DMS79 (cell line): ENCODE data around the gene RAB4A.

ENCODE experiments used
- DNase-seq: peaks from one replicate; lab custom pipeline; 2025; lab: John Stamatoyannopoulos, UW

Gene RAB4A, protein sequence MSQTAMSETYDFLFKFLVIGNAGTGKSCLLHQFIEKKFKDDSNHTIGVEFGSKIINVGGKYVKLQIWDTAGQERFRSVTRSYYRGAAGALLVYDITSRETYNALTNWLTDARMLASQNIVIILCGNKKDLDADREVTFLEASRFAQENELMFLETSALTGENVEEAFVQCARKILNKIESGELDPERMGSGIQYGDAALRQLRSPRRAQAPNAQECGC

DNA sequence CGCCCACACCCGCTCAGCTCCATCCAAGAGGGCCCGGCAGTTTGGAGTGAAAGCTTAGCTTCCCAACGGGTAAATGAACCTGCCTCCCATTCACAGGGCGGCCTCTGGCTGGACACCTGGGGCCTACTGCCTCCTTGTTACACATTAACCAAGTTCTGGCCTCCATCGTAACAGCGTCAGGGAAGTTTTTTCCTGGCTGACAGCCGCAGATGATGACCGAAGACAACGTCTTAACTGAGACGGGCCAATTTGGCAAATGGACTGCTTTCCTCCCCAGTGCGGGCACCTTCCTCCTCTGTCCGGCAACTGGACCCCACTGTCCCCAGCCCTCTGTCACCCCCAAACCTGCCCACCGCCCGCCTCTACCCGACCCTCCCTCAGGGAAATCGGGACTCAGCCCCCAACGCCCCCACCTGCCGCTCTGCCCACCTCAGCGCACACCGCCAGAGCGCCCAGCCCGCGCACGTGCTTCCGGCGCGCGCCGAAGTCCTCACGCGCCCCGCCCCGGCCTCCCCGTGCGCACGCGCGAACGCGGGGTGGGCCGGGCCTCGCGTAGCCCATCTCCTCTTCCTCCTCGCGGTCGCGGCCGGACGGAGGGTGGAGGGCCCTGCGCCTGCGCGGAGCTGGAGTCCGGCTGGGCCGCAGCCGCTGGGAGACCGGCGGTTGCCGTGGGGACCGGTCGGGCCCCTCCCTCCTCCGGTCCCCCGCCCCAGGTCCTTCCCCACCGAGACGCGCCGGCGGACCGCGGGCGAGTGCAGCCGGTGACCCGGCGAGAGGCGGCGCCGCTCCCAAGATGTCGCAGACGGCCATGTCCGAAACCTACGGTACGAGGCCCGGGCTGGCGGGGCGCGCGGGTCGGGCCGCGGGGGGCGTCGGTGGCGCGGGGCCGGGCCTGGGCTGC lies at the start of gene RAB4A:
TSS of gene RAB4A (plus strand) at position 565 of the 901 bp plus-strand sequence. CDS start at position 794, 229 bp downstream.
- DNase-seq, result peak; percentile 12

DNA sequence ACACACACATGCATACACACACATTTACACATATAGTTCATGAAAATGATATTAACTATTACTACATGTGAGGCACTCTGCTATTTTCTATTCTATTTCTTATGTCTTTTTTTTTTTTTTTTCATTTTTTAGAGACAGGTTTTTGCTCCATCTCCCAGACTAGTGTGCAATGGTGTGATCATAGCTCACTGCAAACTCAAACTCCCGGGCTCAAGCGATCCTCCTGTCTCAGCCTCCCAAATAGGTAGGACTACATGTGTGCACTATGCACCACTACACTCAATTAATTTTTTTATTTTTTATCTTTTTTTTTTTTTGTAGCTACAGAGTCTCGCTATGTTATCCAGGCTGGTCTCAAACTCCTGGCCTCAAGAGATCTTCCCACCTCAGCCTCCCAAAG lies 48.8 kb upstream of the RAB4A start:
- DNase-seq, result no peak

DNA sequence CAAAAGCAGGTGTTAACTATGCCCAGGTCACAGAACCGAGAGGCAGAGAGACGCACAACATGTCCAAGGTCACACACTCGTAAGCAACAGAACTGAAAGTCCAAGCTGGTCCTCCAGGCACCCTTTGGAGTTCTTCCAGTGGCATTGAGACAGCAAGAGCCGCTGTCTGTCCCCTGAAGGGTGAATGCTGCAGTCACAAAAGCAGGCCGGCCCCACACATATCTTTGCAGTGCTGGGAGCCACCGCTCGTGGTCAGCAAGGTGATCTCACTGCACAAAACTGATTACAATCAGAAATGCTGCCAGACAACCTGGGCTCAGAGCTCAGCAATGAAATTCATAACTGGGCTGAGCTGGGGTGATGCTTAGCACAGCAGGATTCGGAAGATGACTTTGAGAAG lies 47.4 kb upstream of the RAB4A start:
- no peak for DNase-seq

DNA sequence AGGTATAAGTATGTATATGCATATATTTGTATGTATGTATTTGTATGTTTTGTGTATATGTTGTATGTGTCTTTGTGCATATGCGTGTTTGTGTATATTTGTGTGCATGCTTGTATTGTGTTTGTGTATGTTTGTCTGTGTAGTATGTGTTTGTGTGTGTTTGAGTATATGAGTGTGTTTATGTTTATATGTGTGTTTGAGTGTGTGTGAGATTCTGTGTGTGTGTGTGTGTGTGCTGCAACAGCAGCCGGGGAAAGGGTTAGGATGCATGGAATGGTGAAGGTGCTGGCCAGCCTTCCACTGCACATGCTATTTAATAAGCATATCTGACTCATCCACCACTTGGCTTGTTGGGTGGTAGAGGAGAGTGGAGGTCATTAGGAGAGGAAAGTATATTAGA lies 46.6 kb upstream of the RAB4A start:
- no peak for DNase-seq

DNA sequence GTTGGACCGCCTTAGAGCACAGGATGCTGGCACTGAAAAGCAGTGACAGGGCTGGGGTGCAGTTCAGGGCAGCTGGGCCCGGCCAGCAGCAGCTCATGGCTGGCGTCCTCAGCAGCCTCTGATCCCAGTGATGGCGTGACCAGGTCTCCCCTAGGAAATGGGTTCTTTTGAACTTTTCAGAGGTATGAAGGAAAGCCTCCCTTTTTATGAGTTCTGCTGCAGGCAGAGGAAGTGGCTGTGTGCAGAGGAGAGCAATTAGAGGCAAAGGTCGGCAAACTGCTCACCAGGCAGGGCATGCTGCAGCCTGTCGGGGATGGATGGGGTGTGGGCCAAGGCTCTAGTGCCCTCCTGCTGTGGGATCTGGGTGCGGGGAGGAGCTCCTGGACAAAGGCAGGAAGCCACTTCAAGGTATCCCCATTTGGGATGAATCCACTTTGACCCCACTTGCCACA lies 45.6 kb upstream of the RAB4A start:
- peak; percentile 23 for DNase-seq

DNA sequence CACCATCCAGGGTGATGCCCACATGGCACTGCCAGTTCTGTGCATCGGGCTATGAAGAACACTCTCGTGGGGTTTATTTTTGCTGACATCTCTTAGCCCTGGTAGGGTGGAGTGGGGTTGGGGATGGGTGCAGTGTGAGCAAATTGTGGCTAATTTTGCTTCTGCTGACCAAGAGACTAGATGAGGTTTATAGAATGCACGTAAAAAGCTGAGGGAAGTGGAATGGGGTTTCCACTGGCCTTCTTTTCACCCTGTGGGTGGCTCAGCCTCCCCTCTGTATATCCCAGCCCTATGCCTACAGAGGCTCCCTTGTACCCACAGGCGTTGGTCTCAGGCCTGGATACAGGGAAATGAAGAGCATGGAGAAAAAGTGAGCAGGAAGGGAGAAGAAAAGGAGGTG lies 44.1 kb upstream of the RAB4A start:
- no peak for DNase-seq

DNA sequence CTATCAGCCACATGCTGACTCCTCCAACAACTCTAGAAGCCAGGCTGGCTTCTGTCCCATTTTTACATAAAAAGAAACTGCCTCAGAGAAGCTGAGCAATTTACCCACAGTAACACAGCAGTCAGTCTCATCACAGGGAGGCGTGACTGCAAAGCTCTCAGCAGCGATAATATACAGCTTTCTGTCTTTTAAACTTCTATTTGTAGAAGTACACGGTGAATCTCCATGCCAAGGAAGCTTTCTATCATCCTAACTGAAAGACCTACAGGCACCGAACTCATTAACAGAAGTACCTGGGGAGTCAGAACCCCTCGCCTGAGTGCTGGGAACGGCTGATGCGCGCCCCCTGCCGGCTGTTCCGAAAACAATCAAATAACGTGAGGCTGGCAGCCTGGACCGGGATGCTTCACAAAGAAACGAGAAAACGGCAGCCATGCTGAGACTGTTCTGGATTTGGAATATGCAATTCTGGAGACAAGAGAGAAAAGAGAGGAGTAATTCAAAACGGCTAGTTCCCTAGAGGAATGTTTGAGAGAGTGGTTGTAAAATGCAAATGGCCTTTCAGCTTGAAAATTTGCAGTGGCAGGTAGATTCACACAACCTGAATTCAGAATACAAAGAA lies 43.5 kb upstream of the RAB4A start:
- DNase-seq, result peak; percentile 64

DNA sequence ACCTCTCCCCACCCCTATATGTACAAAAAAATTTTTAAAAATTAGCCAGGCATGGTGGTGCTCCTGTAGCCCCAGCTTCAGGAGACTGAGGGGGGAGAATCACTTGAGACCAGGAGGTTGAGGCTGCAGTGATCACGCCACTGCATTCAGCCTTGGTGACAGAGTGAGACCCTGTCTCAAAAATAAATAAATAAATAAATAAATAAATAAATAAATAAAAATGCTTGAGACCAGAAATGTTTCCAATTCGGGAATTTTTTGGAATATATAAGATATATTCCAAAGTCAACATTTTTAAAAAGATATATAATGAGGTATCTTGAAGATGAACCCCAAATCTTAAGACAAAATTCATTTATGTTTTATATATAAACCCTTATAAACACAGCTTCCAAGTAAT lies 42.4 kb upstream of the RAB4A start:
- DNase-seq, result no peak

DNA sequence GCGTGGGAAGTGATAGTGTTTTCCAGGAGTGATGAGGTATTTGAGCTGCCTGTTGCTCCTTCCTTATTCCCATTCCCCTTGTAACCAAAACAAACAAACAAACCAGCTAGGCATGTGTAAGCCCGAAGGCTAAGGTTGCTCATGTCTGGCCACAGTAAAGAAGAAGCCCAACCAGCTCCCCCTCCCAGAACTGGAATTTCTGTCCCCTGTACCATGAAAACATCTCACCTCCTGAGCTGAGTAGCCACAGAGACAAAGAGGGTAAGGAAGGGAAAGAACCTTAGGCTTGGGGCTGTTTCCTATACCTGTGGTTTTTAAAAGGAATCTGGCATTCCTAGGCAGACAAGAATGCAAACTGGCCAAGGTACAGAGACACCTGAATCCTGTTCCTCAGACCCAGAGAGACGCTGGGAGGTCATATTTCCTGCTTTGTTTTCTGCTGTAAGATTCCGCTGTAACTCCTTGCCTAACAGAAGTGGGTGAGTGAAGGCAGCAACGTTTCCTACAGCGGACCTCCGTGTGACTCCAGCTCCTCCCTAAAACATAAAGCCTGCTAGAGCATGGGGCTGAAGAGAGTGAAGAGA lies 41.7 kb upstream of the RAB4A start:
- DNase-seq, result no peak

DNA sequence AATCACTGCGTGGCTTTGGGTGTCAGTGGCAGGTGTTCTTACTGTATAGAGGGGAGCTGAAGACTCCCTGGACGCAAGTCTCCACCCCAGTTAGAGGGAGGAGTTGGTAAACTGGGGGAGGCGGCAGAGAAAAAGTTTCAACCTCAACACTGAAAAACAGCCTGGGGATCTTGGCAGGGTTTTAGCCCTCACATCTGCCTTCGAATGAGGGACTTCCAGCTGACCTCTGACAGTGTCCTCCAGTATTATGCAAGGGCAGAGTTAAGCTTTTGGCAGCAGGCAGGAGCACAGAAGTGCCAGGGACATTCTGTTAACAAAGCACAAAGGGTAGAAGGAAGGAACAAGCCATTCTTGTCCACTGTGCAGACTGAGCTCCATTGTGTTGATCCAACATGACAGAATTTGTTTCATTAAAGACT lies 41.2 kb upstream of the RAB4A start:
- no peak for DNase-seq

DNA sequence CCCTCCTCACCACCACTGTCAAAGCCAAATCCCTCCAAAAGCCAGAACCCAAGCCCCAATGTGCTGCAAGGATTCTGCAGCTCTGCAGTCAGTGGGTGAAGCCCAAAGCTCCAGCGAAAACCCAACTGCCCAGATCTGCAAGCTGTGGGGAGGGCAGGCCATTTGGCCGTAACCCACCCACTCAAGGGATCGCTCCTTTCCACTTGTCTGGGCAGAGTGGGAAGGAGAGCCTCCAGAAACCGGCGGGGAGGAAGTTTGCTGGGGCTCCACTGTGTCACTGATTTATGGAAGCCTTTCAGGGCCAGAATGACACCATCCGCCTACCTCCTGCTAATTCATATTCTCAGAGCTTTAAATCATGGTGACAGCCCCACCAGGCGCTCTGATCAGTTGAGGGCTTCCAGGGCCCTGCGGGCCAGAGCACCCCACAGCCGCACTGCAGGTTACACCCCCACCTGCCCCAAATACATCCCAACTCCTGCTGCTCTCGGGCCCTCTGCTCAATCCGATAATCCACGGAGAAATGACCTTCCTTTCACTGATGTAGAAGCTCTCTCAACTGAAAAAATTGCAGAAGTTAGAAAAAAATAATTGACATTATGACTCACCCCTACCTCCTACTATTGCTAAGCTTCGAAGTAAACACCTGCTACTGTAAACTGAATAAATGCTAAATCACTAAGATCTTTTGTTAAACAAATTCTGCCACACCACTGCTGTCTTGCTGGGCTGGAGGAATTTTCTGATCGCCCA lies 40.6 kb upstream of the RAB4A start:
- DNase-seq, result no peak

DNA sequence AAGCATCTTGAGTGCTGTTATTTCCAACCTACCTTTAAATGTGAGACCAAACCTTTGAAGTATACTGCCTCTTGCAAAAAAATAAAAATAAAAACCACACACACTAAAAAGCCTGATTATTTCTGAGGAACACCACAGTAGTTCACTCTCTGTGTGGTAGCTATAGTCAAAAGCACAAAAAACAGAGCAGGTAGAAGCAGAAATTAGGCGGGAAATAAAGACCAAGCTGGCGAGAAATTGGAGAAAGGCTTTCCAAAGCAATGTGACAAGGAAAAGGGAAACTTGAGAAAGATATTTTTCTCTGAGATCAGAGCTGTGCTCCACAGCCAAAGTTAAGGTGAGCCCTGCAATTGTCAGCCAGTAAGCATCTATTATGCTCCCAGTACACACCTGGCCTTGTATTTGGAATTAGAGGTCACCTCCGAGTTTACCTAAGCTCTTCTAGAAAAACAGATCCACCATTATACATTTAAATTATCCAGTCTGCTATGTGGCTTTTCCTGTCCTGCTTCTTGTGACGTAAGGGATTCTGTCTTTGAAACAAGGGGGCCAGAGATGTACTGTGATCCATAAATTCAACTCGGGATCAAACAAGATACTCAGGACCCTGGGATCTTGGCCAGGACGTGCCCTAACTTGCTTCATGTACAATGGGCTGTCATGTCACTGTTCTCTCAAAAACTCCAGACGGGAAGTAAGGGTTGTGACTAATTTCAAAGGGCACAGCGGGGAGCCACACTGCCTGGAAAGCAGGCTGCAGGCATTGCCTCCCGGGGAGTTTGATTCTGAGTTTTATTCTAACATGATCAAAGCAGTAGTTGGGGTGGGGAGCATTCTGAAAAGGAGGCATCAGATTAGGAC lies 39.8 kb upstream of the RAB4A start:
- DNase-seq, result no peak

DNA sequence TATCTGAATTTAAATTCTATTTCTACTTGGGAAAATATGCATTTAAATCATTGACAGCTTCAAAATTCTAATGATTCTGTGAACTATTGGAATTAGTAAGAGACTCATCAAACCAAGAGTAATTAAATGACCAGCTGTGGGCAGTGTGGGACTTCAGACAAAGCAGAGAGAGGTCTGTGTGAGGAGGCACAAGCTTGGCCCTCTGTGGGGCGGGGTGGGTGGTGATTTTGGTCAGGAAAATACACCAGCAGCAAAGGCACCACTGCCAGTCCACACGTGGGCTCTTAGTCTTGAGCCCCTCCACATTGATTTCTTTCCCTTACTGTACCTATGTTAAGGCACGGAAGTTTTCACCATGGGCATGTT lies 39.2 kb upstream of the RAB4A start:
- no peak for DNase-seq

DNA sequence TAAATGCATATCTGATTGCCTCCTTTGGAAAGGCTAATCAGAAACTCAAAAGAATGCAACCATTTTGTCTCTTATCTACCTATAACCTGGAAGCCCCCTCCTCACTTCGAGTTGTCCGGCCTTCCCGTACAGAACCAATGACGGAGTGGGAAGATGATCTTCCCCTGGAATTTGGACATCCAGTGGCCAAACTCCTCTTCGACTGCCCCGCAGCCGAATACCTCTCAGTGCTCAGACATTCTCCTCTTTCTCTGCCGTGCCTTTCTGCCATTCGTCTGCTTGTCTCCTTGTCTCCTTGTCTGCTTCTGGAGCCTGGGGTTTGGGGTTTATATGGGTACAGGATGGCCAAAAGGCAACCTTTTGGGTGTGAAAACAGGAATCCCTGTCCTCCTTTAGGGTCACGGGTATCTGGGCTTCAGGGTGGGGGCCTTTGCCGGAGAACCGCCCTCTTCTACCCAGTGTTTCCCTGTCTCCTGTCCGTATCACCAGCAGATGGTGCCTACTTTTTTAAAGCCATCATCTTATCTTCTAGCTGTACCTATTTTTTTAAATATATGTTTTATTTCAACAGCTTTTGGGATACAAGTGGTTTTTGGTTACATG lies 35.9 kb upstream of the RAB4A start:
- DNase-seq, result no peak

DNA sequence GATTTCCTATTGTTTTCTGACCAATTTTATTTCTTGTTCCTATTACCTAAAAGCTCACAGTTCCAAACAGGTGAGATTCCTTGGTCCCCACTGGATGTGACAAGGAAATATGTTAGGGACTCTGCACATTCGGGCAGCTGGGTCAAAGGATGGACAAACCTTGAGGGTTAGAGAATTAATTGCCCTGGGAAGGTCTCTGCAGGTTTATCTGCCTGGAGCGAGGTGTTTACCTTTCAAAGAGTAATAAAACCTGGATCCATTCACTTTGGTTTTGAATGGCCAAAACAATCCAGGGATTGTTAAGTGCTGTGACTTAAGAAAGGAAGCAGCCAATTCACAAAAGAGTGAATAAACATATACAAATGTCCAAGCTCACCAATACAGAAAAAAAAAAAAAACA lies 33.6 kb upstream of the RAB4A start:
- no peak for DNase-seq

DNA sequence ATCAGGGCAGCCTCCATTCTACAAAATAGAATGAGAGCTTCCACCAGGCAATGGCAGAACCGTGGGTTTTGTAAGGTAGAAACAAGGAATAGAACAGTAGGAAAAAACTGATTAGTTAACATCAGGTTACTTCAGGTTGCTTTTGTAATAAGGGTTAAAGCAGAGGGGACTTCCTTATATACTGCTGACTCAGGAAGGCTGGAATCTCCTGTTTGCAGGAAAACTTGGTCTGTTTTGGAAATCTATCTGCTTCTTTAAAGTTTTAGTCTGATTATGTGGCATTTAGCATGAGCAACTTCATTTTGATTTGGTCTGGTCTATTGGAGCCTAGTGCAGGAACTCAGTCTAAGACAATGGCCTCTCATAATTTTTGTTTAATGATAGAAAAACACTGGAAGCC lies 32.7 kb upstream of the RAB4A start:
- no peak for DNase-seq

DNA sequence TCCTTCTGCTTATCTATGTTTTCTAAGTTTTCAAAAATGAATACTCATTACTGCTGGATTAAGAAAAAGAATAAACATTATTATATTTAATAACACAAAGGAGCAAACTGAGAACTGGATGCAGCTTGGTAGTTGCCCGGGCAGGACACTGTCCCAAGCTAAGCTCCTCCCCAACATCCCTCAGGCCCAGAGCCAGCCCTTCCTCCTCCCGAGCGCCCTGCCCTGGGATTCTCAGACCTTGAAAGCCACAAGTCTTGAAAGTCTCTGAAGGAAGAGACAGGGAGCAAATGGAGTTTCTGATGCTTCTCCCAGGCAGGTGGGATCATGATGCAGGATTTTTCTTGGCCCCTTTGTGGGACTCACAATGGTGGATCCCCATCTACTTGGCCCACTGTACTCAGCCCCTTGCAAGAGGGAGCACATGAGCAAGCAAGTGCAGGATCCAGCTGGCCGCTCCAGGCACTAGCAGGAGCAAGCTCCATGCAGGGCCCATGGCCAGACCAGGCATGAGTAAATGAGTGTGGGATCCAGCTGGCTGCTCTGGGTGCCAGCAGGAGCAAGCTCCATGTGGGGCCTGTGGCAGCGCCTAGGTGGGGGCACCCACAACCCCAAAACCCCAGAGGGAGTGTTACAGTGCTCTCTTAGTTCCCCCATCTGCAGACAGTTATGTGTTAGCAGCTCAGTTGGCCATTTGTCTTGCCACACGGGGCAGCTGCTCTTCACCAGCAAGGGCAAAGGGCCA lies 32.1 kb upstream of the RAB4A start:
- no peak for DNase-seq

DNA sequence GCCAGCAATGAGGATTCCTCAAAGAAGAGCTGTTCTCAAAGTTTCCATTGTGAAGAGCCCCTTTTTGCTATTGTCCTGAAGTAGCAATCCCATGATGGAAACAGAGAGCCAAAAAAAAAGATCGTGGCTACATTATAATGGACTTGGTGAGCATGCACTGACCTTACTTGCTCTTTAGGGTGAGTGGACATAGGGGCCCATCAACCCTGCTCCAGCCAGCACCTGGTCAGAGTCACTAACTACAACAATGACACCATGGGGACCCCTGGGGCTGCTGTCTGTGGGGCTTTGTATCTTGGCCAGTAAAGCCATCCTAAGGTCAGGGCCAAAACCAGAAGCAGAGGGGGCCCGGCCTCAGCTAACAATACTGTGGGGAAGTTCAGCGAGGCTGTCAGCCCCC lies 30.4 kb upstream of the RAB4A start:
- DNase-seq, result no peak

DNA sequence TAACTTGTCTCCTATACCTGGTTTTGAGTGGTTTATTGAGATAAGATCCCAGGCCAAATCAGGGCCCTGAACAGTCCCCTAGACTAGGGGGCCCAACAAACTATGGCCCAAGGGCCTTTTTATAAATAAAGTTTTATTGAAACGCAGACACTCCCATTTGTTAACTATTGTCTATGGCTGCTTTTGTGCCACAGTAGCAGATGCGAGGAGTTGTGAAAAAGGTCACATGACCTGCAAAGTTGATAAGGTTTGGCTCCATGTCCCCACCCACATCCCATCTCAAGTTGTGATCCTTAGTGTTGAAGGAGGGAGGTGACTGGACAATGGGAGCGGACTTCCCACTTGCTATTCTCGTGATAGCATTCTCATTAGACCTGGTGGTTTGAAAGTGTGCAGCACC lies 29.5 kb upstream of the RAB4A start:
- no peak for DNase-seq

DNA sequence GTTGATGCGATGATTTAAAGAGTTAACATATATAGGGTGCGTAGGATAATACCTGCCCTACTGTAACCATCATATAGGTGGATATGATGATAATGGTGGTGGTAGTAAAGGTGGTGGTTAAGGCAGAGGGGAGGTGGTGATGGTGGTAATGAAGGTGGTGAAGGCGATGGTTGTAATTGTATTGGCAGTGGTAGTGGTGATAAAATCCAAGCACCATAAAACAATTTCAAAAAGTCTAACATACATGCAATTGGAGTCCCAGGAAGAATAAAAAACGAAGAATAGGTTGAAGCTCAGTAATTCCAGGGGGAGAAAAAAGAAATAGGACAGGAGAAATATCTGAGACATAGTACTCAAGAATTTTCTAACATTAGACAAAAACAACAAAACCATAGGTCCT lies 27.3 kb upstream of the RAB4A start:
- no peak for DNase-seq
